Activated CD8-positive, alpha-beta memory T cell treated with anti-CD3 and anti-CD28 coated beads for 24 hours (primary cell): Measurements from ENCODE around the gene PLEKHA4.
"Not testable (repeated sequence)": the region's sequence is repeated elsewhere in the genome, so short reads cannot be mapped to it uniquely, and the experiment has no call there.

Experiments used
- DNase-seq: peaks from one replicate; pipeline ENCODE4 v3.0.0-alpha.2; 2020

PLEKHA4 gene

GRCh38 chr19:48868114-48868886, at the start of gene PLEKHA4:
TSS of gene PLEKHA4 (minus strand) at chr19:48868617. CDS start at chr19:48867620, 997 bp downstream.
- no peak for DNase-seq

GRCh38 chr19:48918071-48918470, 49.7 kb upstream of the PLEKHA4 start:
- no peak for DNase-seq

GRCh38 chr19:48915757-48916156, 47.3 kb upstream of the PLEKHA4 start:
- DNase-seq, result no peak

- no peak for DNase-seq
Observed at GRCh38 chr19:48914181-48914580, 45.8 kb upstream of the PLEKHA4 start.

GRCh38 chr19:48913114-48913889, 44.9 kb upstream of the PLEKHA4 start:
- no peak for DNase-seq

GRCh38 chr19:48910803-48911202, 42.4 kb upstream of the PLEKHA4 start:
- DNase-seq, result no peak

GRCh38 chr19:48909424-48910077, 41.1 kb upstream of the PLEKHA4 start:
- not testable (repeated sequence) for DNase-seq

- no peak for DNase-seq
Observed at GRCh38 chr19:48907671-48908070, 39.3 kb upstream of the PLEKHA4 start.

- no peak for DNase-seq
Observed at GRCh38 chr19:48906324-48906723, 37.9 kb upstream of the PLEKHA4 start.

- DNase-seq, result no peak
Observed at GRCh38 chr19:48905664-48906063, 37.2 kb upstream of the PLEKHA4 start.

- not testable (repeated sequence) for DNase-seq
Observed at GRCh38 chr19:48903788-48904187, 35.4 kb upstream of the PLEKHA4 start.

- not testable (repeated sequence) for DNase-seq
Observed at GRCh38 chr19:48902291-48902690, 33.9 kb upstream of the PLEKHA4 start.

GRCh38 chr19:48900477-48901406, 32.3 kb upstream of the PLEKHA4 start:
- DNase-seq, result peak; percentile 65

GRCh38 chr19:48899781-48900476, 31.5 kb upstream of the PLEKHA4 start, which contains the start of gene NUCB1:
TSS of gene NUCB1 (plus strand) at chr19:48900312. CDS start at chr19:48900797, 485 bp downstream.
- peak; percentile 99 for DNase-seq

- DNase-seq, result not testable (repeated sequence)
Observed at GRCh38 chr19:48899386-48899749, 31.0 kb upstream of the PLEKHA4 start.

GRCh38 chr19:48897181-48897580, 28.8 kb upstream of the PLEKHA4 start:
- DNase-seq, result no peak

GRCh38 chr19:48896191-48896720, 27.8 kb upstream of the PLEKHA4 start:
- peak; percentile 79 for DNase-seq

- DNase-seq, result no peak
Observed at GRCh38 chr19:48895226-48895625, 26.8 kb upstream of the PLEKHA4 start.

GRCh38 chr19:48890551-48890950, 22.1 kb upstream of the PLEKHA4 start:
- no peak for DNase-seq

GRCh38 chr19:48889496-48889895, 21.1 kb upstream of the PLEKHA4 start:
- DNase-seq, result not testable (repeated sequence)

- no peak for DNase-seq
Observed at GRCh38 chr19:48887861-48888612, 19.6 kb upstream of the PLEKHA4 start.
